T-helper 2 cell (primary cell): Measurements from ENCODE around the gene GUCA1C.

Experiments
- DNase-seq, 5 experiments: peaks; one replicate each; pipeline versions ENCODE4 v3.0.0 to v3.0.0-alpha.2; 2012 to 2022
- total RNA-seq, 2 donors: gene quantifications; one replicate each; lab custom pipeline; 2026; lab: John Stamatoyannopoulos, UW

Gene GUCA1C
- total RNA-seq, result 0 reads per million in 2 donors

- DNase-seq, result no peak
These were observed at the start of gene GUCA1C for GRCh38 chr3:108953700-108954099. Gene GUCA1C (minus strand): TSS chr3:108953879. CDS start chr3:108953762, 117 bp downstream.

GRCh38 chr3:108998436-108998835 is 44.8 kb upstream of the GUCA1C start:
- DNase-seq, result no peak

GRCh38 chr3:108985844-108986243 is 32.2 kb upstream of the GUCA1C start:
- DNase-seq, result no peak

- no peak for DNase-seq
These were observed 29.4 kb upstream of the GUCA1C start for GRCh38 chr3:108983051-108983450.

- DNase-seq, result no peak
These were observed 22.4 kb upstream of the GUCA1C start for GRCh38 chr3:108976058-108976457.

GRCh38 chr3:108973019-108973418 is 19.3 kb upstream of the GUCA1C start:
- DNase-seq, result no peak

- DNase-seq, result no peak
These were observed 18.8 kb upstream of the GUCA1C start for GRCh38 chr3:108972482-108972881.

- DNase-seq, result no peak
These were observed 16.9 kb upstream of the GUCA1C start for GRCh38 chr3:108970561-108970960.

- peak in 1 of 5 experiments; percentile 40 for DNase-seq
These were observed 13.1 kb upstream of the GUCA1C start for GRCh38 chr3:108966773-108967172.

GRCh38 chr3:108959017-108959416 is 5.3 kb upstream of the GUCA1C start:
- DNase-seq, result no peak

GRCh38 chr3:108953210-108953609 is 469 bp downstream of the GUCA1C start:
- no peak for DNase-seq

GRCh38 chr3:108951820-108952501 is 1.7 kb downstream of the GUCA1C start:
- no peak for DNase-seq

- no peak for DNase-seq
These were observed 5.8 kb downstream of the GUCA1C start for GRCh38 chr3:108947855-108948254.

GRCh38 chr3:108946292-108947285 is 7.1 kb downstream of the GUCA1C start:
- DNase-seq, result no peak

GRCh38 chr3:108940568-108941263 is 13.0 kb downstream of the GUCA1C start:
- no peak for DNase-seq

GRCh38 chr3:108940166-108940565 is 13.5 kb downstream of the GUCA1C start:
- DNase-seq, result no peak

- DNase-seq, result no peak
These were observed 16.6 kb downstream of the GUCA1C start for GRCh38 chr3:108936924-108937689.

- DNase-seq, result no peak
These were observed 22.6 kb downstream of the GUCA1C start for GRCh38 chr3:108931035-108931434.

GRCh38 chr3:108918866-108919265 is 34.8 kb downstream of the GUCA1C start:
- no peak for DNase-seq

- DNase-seq, result peak in 4 of 5 experiments; percentile 35 to 87 (median 42)
These were observed 38.7 kb downstream of the GUCA1C start for GRCh38 chr3:108914774-108915641.

GRCh38 chr3:108909799-108910198 is 43.9 kb downstream of the GUCA1C start:
- no peak for DNase-seq
